ENCODE measurements around the gene TADA2B. TPM values are rescaled to one million over a fixed set of nuclear protein-coding genes. Genes with fewer than 3 reads are reported as not detected.

The TADA2B gene
- total and polyA plus RNA-seq, 4 donors: 3.6 to 13.8 (median 12.6) TPM

GRCh38 chr4:6999172-7000086 is 43.7 kb upstream of the TADA2B start:
- no peak for DNase-seq (ENCODE audit: low spot score)
- H3K9me3 ChIP-seq (ENCODE audit: control insufficient read depth in 4 of 4, low read length in 3 of 4): no peaks in the 10 kb centered on the region
- 93% methylated on average over 14 of the region's 14 CpGs for WGBS
- H3K27me3 ChIP-seq (ENCODE audit: control insufficient read depth in 4 of 4, insufficient read depth in 4 of 4, low read length in 3 of 4): no peaks in the 10 kb centered on the region
- peaks cover 0 to 10% (median 7%) of the 10 kb centered on the region in 4 donors for H3K4me1 ChIP-seq (ENCODE audit: control insufficient read depth in 4 of 4, insufficient read depth in 4 of 4, low read length in 3 of 4)
- H3K27ac ChIP-seq (ENCODE audit: low read depth in 1 of 2, low read length in 2 of 2): no peak overlapping the region
- H3K36me3 ChIP-seq (ENCODE audit: control insufficient read depth in 4 of 4, insufficient read depth in 3 of 4, low read depth in 1 of 4, low read length in 3 of 4): peaks cover 12 to 48% (median 35%) of the 10 kb centered on the region in 4 donors
- no peak overlapping the region for H3K9ac ChIP-seq (ENCODE audit: low read depth in 1 of 2, low read length in 2 of 2)
- TF ChIP-seq RAD21 (IDR thresholded peaks at IDR 0.05): no peak
- no peak overlapping the region for H3K4me3 ChIP-seq (ENCODE audit: low read depth in 1 of 3, low read length in 3 of 3)

- 86% methylated on average over 18 of the region's 18 CpGs for WGBS
- Histone ChIP-seq H3K4me3 (ENCODE audit: low read depth in 1 of 3, low read length in 3 of 3) (no peak overlapping the region), H3K4me1 (ENCODE audit: control insufficient read depth in 4 of 4, insufficient read depth in 4 of 4, low read length in 3 of 4) (peaks cover 0 to 10% (median 7%) of the 10 kb centered on the region in 4 donors), H3K27me3 (ENCODE audit: control insufficient read depth in 4 of 4, insufficient read depth in 4 of 4, low read length in 3 of 4) (no peaks in the 10 kb centered on the region), H3K9ac (ENCODE audit: low read depth in 1 of 2, low read length in 2 of 2) (no peak overlapping the region), H3K9me3 (ENCODE audit: control insufficient read depth in 4 of 4, low read length in 3 of 4) (no peaks in the 10 kb centered on the region), H3K36me3 (ENCODE audit: control insufficient read depth in 4 of 4, insufficient read depth in 3 of 4, low read depth in 1 of 4, low read length in 3 of 4) (peaks cover 10 to 46% (median 36%) of the 10 kb centered on the region in 4 donors), H3K27ac (ENCODE audit: low read depth in 1 of 2, low read length in 2 of 2) (no peak overlapping the region)
- DNase-seq (ENCODE audit: low spot score): no peak
- TF ChIP-seq HNF4G (IDR thresholded peaks at IDR 0.05) (no peak), ZBTB33 (IDR thresholded peaks at IDR 0.05) (no peak), RAD21 (IDR thresholded peaks at IDR 0.05) (no peak), HNF4A (conservative IDR thresholded peaks at IDR 0.05) (no peak), TAF1 (conservative IDR thresholded peaks at IDR 0.05) (no peak), EGR1 (IDR thresholded peaks at IDR 0.05; ENCODE audit: low read depth in 2 of 2) (no peak), FOXA2 (IDR thresholded peaks at IDR 0.05) (no peak), REST (IDR thresholded peaks at IDR 0.05) (no peak)
Measured at GRCh38 chr4:7000421-7001176, 42.6 kb upstream of the TADA2B start.

GRCh38 chr4:7001271-7001670 is 41.9 kb upstream of the TADA2B start:
- Histone ChIP-seq H3K9me3 (ENCODE audit: control insufficient read depth in 4 of 4, low read length in 3 of 4) (no peaks in the 10 kb centered on the region), H3K36me3 (ENCODE audit: control insufficient read depth in 4 of 4, insufficient read depth in 3 of 4, low read depth in 1 of 4, low read length in 3 of 4) (peaks cover 10 to 46% (median 36%) of the 10 kb centered on the region in 4 donors), H3K4me3 (ENCODE audit: low read depth in 1 of 3, low read length in 3 of 3) (no peak overlapping the region), H3K4me1 (ENCODE audit: control insufficient read depth in 4 of 4, insufficient read depth in 4 of 4, low read length in 3 of 4) (peaks cover 0 to 10% (median 7%) of the 10 kb centered on the region in 4 donors), H3K27ac (ENCODE audit: low read depth in 1 of 2, low read length in 2 of 2) (no peak overlapping the region), H3K9ac (ENCODE audit: low read depth in 1 of 2, low read length in 2 of 2) (no peak overlapping the region), H3K27me3 (ENCODE audit: control insufficient read depth in 4 of 4, insufficient read depth in 4 of 4, low read length in 3 of 4) (no peaks in the 10 kb centered on the region)
- WGBS: 94% methylated on average over 7 of the region's 7 CpGs
- TF ChIP-seq JUND (IDR thresholded peaks at IDR 0.05): no peak
- no peak for TF ChIP-seq EGR1 (IDR thresholded peaks at IDR 0.05; ENCODE audit: low read depth in 2 of 2)
- no peak for TF ChIP-seq GABPA (IDR thresholded peaks at IDR 0.05 in 1 of 2, conservative IDR thresholded peaks at IDR 0.05 in 1 of 2)
- TF ChIP-seq ZBTB33 (IDR thresholded peaks at IDR 0.05): no peak
- TF ChIP-seq HNF4A (conservative IDR thresholded peaks at IDR 0.05): no peak
- DNase-seq (ENCODE audit: low spot score): no peak
